IPS-18a (cell line): ENCODE measurements around the gene UNC5CL.

Source experiments
- H3K27ac ChIP-seq: one replicate; pipeline ENCODE4 v1.5.1; 2013; ENCODE audit warnings: low read length
- H3K27me3 ChIP-seq: one replicate; pipeline ENCODE4 v1.6.1; 2013; ENCODE audit warnings: mild to moderate bottlenecking, low read length; ENCODE audit not compliant: control insufficient read depth, insufficient read depth
- H3K36me3 ChIP-seq: one replicate; pipeline ENCODE4 v1.6.1; 2013; ENCODE audit warnings: low read depth, low read length; ENCODE audit not compliant: control insufficient read depth
- H3K4me1 ChIP-seq: one replicate; pipeline ENCODE4 v1.6.1; 2013; ENCODE audit warnings: low read depth, low read length; ENCODE audit not compliant: control insufficient read depth
- H3K4me3 ChIP-seq: one replicate; pipeline ENCODE4 v1.5.1; 2013; ENCODE audit warnings: low read length
- H3K9ac ChIP-seq: one replicate; pipeline ENCODE4 v1.6.1; 2013; ENCODE audit warnings: mild to moderate bottlenecking, low read length, moderate library complexity
- H3K9me3 ChIP-seq: one replicate; pipeline ENCODE4 v1.6.1; 2013; ENCODE audit warnings: low read depth, low read length; ENCODE audit not compliant: control insufficient read depth

The UNC5CL gene, protein sequence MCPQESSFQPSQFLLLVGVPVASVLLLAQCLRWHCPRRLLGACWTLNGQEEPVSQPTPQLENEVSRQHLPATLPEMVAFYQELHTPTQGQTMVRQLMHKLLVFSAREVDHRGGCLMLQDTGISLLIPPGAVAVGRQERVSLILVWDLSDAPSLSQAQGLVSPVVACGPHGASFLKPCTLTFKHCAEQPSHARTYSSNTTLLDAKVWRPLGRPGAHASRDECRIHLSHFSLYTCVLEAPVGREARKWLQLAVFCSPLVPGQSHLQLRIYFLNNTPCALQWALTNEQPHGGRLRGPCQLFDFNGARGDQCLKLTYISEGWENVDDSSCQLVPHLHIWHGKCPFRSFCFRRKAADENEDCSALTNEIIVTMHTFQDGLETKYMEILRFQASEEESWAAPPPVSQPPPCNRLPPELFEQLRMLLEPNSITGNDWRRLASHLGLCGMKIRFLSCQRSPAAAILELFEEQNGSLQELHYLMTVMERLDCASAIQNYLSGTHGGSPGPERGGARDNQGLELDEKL

DNA sequence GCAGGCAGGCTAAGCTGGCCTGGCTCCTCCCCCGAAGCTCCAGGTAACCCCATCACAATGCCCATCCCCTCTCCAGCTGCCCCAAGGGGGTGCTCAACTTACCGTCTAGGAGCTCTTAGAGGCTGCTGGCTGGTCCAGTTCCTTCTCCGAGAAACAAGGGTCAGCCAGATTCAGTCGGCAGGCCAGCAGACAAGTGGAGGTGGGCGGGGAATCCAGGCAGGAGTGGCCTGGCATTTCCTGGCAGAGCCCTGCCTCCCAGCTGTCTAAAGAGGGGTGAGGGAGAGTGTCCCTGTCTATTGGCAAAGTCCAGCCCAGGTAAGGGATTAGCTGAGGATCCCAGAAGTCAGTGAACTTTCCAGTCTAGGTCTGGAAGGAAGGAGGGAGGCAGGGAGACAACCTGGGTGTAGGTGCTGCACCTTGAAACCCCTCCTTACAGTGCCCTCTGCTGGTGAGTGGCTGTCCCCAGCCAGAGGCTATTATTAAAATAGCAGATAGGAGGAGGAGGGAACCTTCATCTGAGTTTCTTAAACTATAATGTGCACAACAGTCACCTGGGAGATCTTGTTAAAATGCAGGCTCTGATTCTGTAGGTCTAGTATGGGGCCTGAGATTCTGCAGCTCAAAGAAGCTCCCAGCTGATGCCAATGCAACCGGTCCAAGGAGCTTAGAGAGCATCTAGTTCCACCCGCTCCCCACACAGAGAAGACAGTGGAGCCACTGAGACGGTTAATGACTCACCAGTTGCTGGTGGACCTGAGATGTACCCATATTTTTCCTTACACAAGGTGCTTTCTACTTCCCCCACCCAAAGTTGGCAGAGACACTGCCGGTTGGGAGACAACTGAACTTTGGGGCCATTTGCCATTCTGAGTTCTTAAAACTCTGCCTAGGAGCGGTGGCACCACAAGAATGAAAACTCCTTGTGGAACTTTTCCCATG, at the start of gene UNC5CL:
Gene UNC5CL (minus strand): TSS at position 162 of the 939 bp plus-strand sequence. CDS start 4,147 bp downstream, outside the sequence.
- no peak within 1 kb of the TSS for H3K9ac ChIP-seq
- H3K27ac ChIP-seq: no peak within 1 kb of the TSS

DNA sequence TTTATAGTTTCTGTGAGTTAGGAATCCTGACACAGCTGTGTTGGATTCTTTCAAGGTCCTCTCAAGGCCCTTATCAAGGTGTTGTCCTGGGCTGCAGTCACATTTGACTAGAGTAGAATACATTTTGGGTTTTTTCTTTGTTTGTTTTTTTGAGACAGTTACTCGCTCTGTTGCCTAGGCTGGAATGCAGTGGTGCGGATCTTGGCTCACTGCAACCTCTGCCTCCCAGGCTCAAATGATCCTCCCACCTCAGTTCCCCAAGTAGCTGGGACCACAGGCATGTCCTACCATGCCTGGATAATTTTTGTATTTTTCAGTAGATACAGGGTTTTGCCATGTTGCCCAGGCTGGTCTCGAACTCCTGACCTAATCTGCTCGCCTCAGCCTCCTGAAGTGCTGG, 49.4 kb upstream of the UNC5CL start:
- Histone ChIP-seq H3K4me1 (no peaks in the 10 kb centered on the region), H3K27me3 (no peaks in the 10 kb centered on the region), H3K4me3 (no peak overlapping the region), H3K36me3 (peaks cover 89% of the 10 kb centered on the region), H3K9me3 (no peaks in the 10 kb centered on the region), H3K27ac (no peak overlapping the region), H3K9ac (no peak overlapping the region)

More for the DNA sequence above, at the start of gene UNC5CL:
- Histone ChIP-seq H3K4me1 (peaks cover 3% of the 10 kb centered on the region), H3K27me3 (no peaks in the 10 kb centered on the region), H3K9me3 (no peaks in the 10 kb centered on the region), H3K36me3 (no peaks in the 10 kb centered on the region), H3K4me3 (no peak within 1 kb of the TSS)

DNA sequence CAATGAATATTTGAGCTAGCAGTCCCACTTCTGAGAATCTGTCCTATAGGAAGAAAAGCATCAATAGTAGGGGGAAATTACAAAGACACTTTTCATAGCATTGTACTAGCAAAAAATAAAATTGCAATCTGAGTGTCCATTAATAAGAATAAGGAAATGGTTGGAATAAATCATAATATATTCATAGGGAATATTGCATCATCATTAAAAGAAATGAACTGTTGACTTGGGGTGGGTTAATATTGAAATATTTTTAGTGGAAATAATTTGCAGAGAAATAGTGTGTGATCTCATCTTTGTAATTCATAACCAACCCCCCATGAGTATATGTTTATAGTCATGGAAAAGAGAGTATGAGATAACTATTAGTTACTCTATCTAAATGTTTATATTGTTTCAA, 46.2 kb upstream of the UNC5CL start:
- Histone ChIP-seq H3K9me3 (no peaks in the 10 kb centered on the region), H3K27me3 (no peaks in the 10 kb centered on the region), H3K9ac (no peak overlapping the region), H3K27ac (no peak overlapping the region), H3K36me3 (peaks cover 87% of the 10 kb centered on the region), H3K4me3 (no peak overlapping the region), H3K4me1 (no peaks in the 10 kb centered on the region)

DNA sequence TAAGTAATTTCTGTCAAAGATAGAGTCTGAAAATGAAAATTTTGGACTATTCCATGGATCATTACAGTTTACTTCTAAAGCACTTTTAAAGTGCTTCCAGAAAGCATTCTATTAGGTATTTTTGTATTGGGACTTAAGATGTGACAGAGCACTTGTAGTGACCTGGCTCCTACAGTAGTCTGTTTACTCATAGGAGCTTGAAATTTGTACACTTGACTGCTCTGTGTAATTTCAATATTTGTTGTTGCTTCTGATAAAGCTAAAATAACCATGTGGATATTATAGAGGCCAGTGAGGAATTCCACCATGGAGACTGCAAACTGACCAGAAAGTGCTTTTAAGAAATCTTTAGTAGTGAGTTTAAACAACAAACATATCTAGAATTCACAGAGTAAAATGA, 44.1 kb upstream of the UNC5CL start:
- Histone ChIP-seq H3K27ac (no peak overlapping the region), H3K4me3 (no peak overlapping the region), H3K36me3 (peaks cover 91% of the 10 kb centered on the region), H3K27me3 (no peaks in the 10 kb centered on the region), H3K4me1 (no peaks in the 10 kb centered on the region), H3K9ac (no peak overlapping the region), H3K9me3 (no peaks in the 10 kb centered on the region)

DNA sequence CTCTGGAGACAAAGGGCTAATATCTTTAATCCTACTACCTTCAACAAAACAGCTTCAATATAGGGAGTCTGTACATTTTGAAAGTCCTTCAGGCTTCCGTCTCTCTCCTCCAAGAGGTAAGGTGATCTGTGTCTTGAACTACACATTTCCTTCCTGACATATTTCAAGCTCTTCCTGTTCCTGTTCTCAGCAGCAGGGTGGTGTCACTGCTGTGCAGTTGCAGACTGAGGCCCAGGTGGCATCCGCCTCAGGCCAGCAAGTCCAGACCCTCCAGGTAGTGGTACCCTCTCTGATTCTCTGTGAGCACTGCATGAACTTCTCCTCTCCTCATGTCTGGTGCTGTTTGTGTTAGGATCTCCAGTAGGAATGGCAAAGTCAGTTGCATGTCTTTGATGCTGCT, 41.6 kb upstream of the UNC5CL start:
- Histone ChIP-seq H3K27me3 (no peaks in the 10 kb centered on the region), H3K4me1 (peaks cover 11% of the 10 kb centered on the region), H3K9ac (no peak overlapping the region), H3K27ac (no peak overlapping the region), H3K9me3 (no peaks in the 10 kb centered on the region), H3K4me3 (no peak overlapping the region), H3K36me3 (peaks cover 67% of the 10 kb centered on the region)

DNA sequence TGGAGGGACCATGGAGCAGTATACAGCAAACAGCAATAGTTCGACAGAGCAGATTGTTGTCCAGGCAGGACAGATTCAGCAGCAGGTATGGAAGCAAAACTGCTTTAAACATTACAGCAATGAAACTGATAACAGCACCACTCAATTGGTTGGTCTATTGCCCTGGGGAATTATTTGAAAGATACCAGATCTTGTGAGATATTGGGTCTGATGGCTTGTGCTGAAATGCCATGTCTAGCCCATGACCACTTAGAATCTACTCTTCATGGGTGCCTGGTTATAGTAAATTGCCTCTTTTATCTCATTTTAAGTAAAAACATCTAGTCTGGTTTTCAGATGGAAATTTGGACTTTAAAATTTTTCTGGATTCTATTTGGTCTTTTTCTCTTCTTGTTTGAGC, 40.1 kb upstream of the UNC5CL start:
- Histone ChIP-seq H3K36me3 (peaks cover 52% of the 10 kb centered on the region), H3K9me3 (no peaks in the 10 kb centered on the region), H3K27ac (no peak overlapping the region), H3K4me1 (peaks cover 18% of the 10 kb centered on the region), H3K27me3 (no peaks in the 10 kb centered on the region), H3K9ac (no peak overlapping the region), H3K4me3 (no peak overlapping the region)

DNA sequence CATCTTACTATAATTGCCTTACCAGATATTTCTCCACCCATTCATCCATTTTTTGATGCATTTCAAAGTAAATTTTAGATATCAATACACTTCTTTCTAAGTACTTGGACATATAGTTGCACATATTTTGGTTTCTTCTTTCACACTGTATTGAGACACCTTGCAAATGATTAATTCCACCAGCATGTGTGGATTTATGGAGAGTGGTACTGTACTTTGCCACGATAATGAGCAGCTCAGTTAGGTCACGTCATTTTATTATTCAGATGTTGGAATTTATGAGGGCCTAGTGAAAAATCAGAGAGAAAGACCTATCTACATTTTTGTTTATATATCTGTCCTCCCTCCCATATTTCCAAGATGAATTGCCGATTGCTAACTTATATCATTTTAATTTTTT, 39.1 kb upstream of the UNC5CL start:
- Histone ChIP-seq H3K36me3 (peaks cover 42% of the 10 kb centered on the region), H3K27me3 (no peaks in the 10 kb centered on the region), H3K27ac (no peak overlapping the region), H3K9me3 (no peaks in the 10 kb centered on the region), H3K9ac (no peak overlapping the region), H3K4me3 (no peak overlapping the region), H3K4me1 (peaks cover 18% of the 10 kb centered on the region)

DNA sequence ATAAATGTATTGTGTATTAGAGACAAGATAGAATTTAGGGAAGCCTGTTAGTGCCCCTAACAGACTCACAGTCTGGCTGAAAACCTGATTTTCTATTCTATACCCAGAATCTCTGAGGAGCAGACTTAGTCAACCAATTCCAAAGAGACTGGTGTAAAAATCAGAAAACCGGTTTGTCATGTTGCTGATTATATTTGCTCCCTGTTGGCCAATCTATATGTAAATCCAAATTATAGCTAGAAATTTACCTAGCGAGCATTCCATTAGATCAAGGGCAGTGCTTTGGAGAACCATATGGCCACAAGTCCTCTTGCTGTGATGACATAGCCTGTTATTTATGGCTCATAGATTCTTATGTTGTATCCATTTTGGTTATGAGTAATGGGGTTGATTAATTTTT, 38.5 kb upstream of the UNC5CL start:
- Histone ChIP-seq H3K9me3 (no peaks in the 10 kb centered on the region), H3K9ac (no peak overlapping the region), H3K27me3 (no peaks in the 10 kb centered on the region), H3K27ac (no peak overlapping the region), H3K4me1 (peaks cover 18% of the 10 kb centered on the region), H3K36me3 (peaks cover 36% of the 10 kb centered on the region), H3K4me3 (no peak overlapping the region)

DNA sequence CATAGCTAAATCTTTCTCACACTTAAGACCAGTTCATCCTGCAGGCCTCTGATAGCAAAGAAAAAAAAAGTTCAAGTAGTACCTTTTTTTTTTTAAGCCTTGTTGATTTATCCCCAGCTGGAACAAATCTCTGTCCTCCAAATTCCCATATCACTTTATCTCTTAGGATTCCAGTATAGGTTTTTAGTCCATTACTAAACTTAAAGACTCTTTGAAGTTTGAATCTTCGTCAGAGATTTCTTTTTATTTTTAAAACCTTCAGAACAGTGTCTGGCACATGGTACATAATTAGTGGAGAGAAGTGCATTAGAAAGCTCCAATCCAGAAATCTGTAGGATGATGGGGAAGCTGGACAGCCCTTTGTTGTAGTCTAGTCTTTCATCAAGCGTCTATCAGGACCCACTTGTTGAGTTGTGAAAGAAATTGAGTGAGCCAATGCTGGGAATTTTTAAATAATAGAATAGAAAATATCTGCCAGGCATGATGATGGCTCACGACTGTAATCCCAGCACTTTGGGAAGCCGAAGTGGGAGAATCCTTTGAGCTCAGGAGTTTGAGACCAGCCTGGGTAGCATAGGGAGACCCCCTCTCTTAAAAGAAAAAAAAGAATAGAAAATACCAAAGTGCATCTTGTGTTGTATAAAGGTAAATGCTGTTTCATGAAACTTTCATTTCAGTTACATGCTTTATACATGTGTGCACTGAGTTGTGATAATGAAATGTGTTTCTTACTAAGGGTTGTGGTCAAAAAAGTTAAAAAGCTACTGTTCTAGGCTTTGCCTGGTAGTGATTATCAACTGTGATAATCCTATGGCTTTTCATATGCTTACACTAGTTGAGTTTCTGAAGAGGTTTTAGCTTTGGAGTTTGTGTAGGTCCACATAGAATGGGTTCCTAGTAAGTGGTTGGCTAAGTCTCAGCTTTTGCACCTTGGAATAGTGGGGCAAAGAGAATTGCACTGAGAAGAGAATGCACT, 36.9 kb upstream of the UNC5CL start:
- H3K4me1 ChIP-seq: peaks cover 20% of the 10 kb centered on the region
- peaks cover 25% of the 10 kb centered on the region for H3K36me3 ChIP-seq
- no peaks in the 10 kb centered on the region for H3K27me3 ChIP-seq
- H3K4me3 ChIP-seq: no peak overlapping the region
- H3K27ac ChIP-seq: no peak overlapping the region
- no peaks in the 10 kb centered on the region for H3K9me3 ChIP-seq
- no peak overlapping the region for H3K9ac ChIP-seq

DNA sequence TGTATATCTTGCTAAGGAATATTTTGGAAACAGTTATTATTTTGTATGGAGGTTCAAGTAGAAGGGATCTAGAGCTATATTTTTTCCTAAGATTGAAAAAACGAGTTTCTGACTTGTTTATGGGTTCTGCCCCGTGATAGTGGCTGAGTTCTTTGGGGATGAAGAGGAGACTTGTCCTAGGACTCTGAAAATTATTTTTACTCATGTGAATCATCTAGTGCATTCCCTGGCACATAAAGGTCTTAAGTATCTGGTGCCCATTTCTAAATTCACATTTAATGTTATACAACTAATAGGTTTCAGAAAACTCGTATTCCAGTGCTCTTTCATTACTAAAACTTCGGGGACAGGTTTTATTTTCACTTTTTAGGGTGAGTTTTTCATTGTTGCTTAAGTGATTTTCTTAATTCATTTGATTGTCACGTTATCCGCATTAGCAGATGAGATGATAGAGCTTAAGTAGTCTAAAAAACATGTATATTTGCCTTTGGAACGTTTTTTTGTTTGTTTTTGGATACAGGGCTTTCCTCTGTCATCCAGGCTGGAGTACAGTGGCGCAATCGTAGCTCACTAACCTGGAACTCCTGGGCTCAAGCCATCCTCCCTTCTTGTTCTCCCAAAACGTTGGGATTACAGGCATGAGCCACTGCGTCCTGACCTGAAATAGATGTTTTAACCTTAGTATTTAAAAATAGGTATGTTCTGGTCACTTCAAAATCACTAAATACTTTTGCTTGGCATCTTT, 35.8 kb upstream of the UNC5CL start:
- Histone ChIP-seq H3K4me3 (peak overlapping the region; percentile 74), H3K36me3 (peaks cover 14% of the 10 kb centered on the region), H3K9ac (peak overlapping the region; percentile 95), H3K4me1 (peaks cover 26% of the 10 kb centered on the region), H3K27ac (no peak overlapping the region), H3K9me3 (no peaks in the 10 kb centered on the region), H3K27me3 (no peaks in the 10 kb centered on the region)
